T47D (cell line): ENCODE results near the gene SEPTIN7.

Experiments
- DNase-seq, 2 experiments: peaks; one replicate each; pipeline versions ENCODE4 v3.0.0 to v3.0.0-alpha.2; 2011 to 2012; ENCODE audit warnings: low read depth in 1 of 2, low spot score in 1 of 2
- JUND ChIP-seq: IDR thresholded peaks from 2 replicates; pipeline ENCODE4 v1.6.1; 2012; ENCODE audit warnings: low read depth
- in situ Hi-C: cut with HindIII; loops from 2 replicates; pipeline ENCODE4 v1.10.0; 2016; ENCODE audit warnings: low sequenced_read_pairs, low pct_unique_long_range_greater_than_20kb

Gene SEPTIN7

GRCh38 chr7:35773994-35774393, 26.9 kb upstream of the SEPTIN7 start:
- TF ChIP-seq JUND, result no peak
- in situ Hi-C loops, result no loop called here
- DNase-seq, result no peak

GRCh38 chr7:35776686-35777085, 24.2 kb upstream of the SEPTIN7 start:
- no peak for TF ChIP-seq JUND
- in situ Hi-C loops, result no loop called here
- DNase-seq, result no peak

GRCh38 chr7:35777121-35777520, 23.7 kb upstream of the SEPTIN7 start:
- in situ Hi-C loops, result no loop called here
- TF ChIP-seq JUND, result no peak
- DNase-seq, result no peak

GRCh38 chr7:35780070-35780469, 20.8 kb upstream of the SEPTIN7 start:
- in situ Hi-C loops, result no loop called here
- TF ChIP-seq JUND, result no peak
- no peak for DNase-seq

- in situ Hi-C loops, result no loop called here
- no peak for TF ChIP-seq JUND
- DNase-seq, result no peak
Measured at GRCh38 chr7:35781200-35781701, 19.6 kb upstream of the SEPTIN7 start.

GRCh38 chr7:35781767-35782515, 18.9 kb upstream of the SEPTIN7 start:
- in situ Hi-C loops, result no loop called here
- DNase-seq, result no peak
- no peak for TF ChIP-seq JUND

GRCh38 chr7:35784332-35784731, 16.5 kb upstream of the SEPTIN7 start:
- no peak for TF ChIP-seq JUND
- no peak for DNase-seq
- in situ Hi-C loops, result no loop called here

- in situ Hi-C loops, result no loop called here
- DNase-seq, result no peak
- no peak for TF ChIP-seq JUND
Measured at GRCh38 chr7:35785250-35785649, 15.6 kb upstream of the SEPTIN7 start.

- TF ChIP-seq JUND, result no peak
- in situ Hi-C loops, result no loop called here
- DNase-seq, result peak in 1 of 2 experiments; percentile 33
Measured at GRCh38 chr7:35787925-35788324, 12.9 kb upstream of the SEPTIN7 start.

GRCh38 chr7:35792472-35792871, 8.4 kb upstream of the SEPTIN7 start:
- no peak for TF ChIP-seq JUND
- DNase-seq, result no peak
- in situ Hi-C loops, result no loop called here

GRCh38 chr7:35792873-35793489, 7.9 kb upstream of the SEPTIN7 start:
- TF ChIP-seq JUND, result no peak
- peak in 1 of 2 experiments; percentile 46 for DNase-seq
- in situ Hi-C loops, result no loop called here

GRCh38 chr7:35797311-35797710, 3.5 kb upstream of the SEPTIN7 start:
- no peak for DNase-seq
- in situ Hi-C loops, result no loop called here
- no peak for TF ChIP-seq JUND

- in situ Hi-C loops, result no loop called here
- peak; percentile 43 to 95 for DNase-seq
- TF ChIP-seq JUND, result no peak
Measured at GRCh38 chr7:35799846-35800717, 775 bp upstream of the SEPTIN7 start.
